SK-N-MC (cell line): ENCODE results near the gene FAM221B.

Source experiments
- DNase-seq: peaks from one replicate; pipeline ENCODE4 v3.0.0-alpha.2; 2011; ENCODE audit warnings: low read depth, low spot score
- H3K27ac ChIP-seq: fragments of 200-600 bp; sonication (generic); 2 replicates; pipeline ENCODE4 v1.5.1; 2016; ENCODE audit warnings: mixed run types
- H3K36me3 ChIP-seq: fragments of 200-600 bp; sonication (generic); 2 replicates; pipeline ENCODE4 v1.6.1; 2017; ENCODE audit warnings: antibody characterized with exemption, low read length, mixed read lengths; ENCODE audit not compliant: insufficient read depth
- H3K4me3 ChIP-seq: fragments of 200-600 bp; sonication (generic); 2 replicates; pipeline ENCODE4 v1.5.1; 2016
- H3K9ac ChIP-seq: fragments of 200-600 bp; sonication (generic); 2 replicates; pipeline ENCODE4 v1.8.0; 2017; ENCODE audit warnings: mixed run types, mixed read lengths; ENCODE audit not compliant: insufficient read length
- H3K9me3 ChIP-seq: fragments of 200-600 bp; sonication (generic); 2 replicates; pipeline ENCODE4 v1.6.1; 2017; ENCODE audit warnings: low read depth, mild to moderate bottlenecking, antibody characterized with exemption, low read length, moderate library complexity, mixed read lengths
- EZH2 ChIP-seq: fragments of 200-600 bp; sonication (generic); IDR thresholded peaks from one replicate; pipeline ENCODE4 v1.6.1; 2017; ENCODE audit warnings: antibody characterized with exemption
- FOXP2 ChIP-seq: optimal IDR thresholded peaks from 2 replicates; pipeline ENCODE3; 2011; ENCODE audit warnings: mild to moderate bottlenecking, moderate library complexity; ENCODE audit not compliant: insufficient read depth; ENCODE audit errors: extremely low read length, control extremely low read depth
- POLR2AphosphoS5 ChIP-seq: IDR thresholded peaks from 2 replicates; pipeline ENCODE4 v1.6.1; 2012; ENCODE audit warnings: mild to moderate bottlenecking, low read depth, low read length, borderline replicate concordance

The FAM221B gene

GRCh38 chr9:35808433-35808832, 20.1 kb downstream of the FAM221B start:
- H3K9ac ChIP-seq: no peak overlapping the region
- H3K27ac ChIP-seq: no peak overlapping the region
- H3K4me3 ChIP-seq: no peak overlapping the region
- no peaks in the 10 kb centered on the region for H3K36me3 ChIP-seq
- TF ChIP-seq POLR2AphosphoS5 (no peak), EZH2 (no peak), FOXP2 (no peak)
- DNase-seq: no peak
- H3K9me3 ChIP-seq: no peaks in the 10 kb centered on the region

GRCh38 chr9:35806101-35806500, 22.4 kb downstream of the FAM221B start:
- no peaks in the 10 kb centered on the region for H3K9me3 ChIP-seq
- no peak overlapping the region for H3K4me3 ChIP-seq
- DNase-seq: no peak
- no peak overlapping the region for H3K27ac ChIP-seq
- no peaks in the 10 kb centered on the region for H3K36me3 ChIP-seq
- no peak overlapping the region for H3K9ac ChIP-seq
- no peak for TF ChIP-seq FOXP2
- no peak for TF ChIP-seq POLR2AphosphoS5
- no peak for TF ChIP-seq EZH2

DNA sequence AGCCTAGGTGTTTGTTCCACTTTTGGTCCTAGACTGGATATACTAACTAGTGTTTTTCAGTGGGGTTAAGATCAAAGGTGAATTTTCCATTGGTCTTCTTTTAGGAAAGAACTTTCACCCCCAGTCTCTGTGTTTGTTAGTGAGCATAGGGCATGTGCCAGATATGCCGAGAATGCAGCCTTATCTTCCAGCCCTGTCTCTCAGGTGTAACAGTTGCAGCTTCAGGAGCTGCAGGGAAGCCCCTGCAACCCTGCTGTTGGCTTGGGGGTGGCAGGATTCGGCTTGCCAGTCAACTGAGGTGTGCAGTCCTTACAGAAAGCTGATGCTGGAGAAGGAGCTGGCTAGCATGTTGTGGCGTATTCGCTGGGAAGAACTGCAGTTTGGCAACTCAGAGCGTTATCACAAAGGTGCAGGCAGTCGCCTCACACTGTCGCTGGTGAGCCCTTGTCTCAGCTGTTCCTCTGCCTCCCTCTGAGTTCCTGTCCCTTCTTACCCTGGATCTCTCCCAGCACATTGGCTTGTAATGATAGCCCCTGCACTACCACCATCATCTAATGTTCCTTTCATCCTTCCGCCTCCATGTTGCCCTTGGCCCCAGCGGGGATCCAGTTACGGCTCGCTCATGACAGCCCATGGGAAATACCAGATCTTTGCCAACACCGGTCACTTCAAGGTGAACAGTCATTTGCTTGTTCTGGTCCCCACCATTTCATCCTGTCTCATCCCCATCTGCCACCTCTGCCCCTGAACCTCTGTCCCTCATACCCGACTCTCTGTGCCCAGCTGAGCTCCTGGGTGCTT, 27.0 kb downstream of the FAM221B start:
- Histone ChIP-seq H3K9me3 (no peaks in the 10 kb centered on the region), H3K9ac (no peak overlapping the region), H3K27ac (no peak overlapping the region), H3K36me3 (no peaks in the 10 kb centered on the region), H3K4me3 (no peak overlapping the region)
- TF ChIP-seq POLR2AphosphoS5 (no peak), EZH2 (no peak), FOXP2 (no peak)
- DNase-seq: no peak

- no peak for DNase-seq
- H3K36me3 ChIP-seq: no peaks in the 10 kb centered on the region
- H3K9me3 ChIP-seq: no peaks in the 10 kb centered on the region
- H3K9ac ChIP-seq: no peak overlapping the region
- no peak overlapping the region for H3K4me3 ChIP-seq
- no peak overlapping the region for H3K27ac ChIP-seq
- TF ChIP-seq EZH2: no peak
Measured at GRCh38 chr9:35800530-35800929, 28.0 kb downstream of the FAM221B start.

GRCh38 chr9:35798658-35799374, 29.7 kb downstream of the FAM221B start:
- no peak overlapping the region for H3K9ac ChIP-seq
- no peaks in the 10 kb centered on the region for H3K36me3 ChIP-seq

DNA sequence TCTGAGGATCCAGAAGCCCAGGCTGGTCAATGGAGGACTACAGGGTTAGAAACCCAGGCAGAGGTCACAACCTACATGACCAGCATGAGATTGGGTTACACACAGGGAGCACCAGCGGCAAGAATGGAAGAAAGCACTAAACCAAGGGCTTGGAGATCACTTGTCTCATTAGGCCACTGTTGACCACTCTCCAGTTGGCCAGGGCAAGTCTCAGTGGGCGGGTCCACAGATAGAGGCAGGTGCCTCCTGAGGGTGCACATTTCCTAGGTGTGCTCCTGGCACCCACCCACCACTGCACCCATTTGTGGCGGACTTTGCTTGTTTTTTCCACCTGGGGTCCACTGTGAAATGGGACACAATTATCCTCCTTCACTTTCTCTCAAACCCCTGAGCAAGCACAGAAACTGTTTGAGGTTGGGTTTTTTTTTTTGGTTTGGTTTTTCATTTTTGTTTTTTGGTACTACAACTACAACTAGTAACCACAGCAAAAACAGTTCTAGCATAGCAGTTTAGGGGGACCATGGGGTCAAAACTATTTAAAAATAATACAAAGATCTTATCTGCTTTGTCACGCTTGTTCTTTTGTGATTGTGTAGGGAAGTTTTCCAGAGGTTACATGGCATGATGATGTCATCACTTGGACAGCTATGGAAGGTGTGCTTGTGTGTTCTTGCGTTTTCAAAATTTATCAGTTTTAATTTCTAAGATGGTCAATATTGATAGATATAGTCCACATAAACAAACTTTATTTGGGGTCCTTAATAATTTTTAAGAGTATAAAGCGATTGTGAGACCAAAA, 31.0 kb downstream of the FAM221B start:
- Histone ChIP-seq H3K36me3 (no peaks in the 10 kb centered on the region), H3K27ac (no peak overlapping the region), H3K9ac (no peak overlapping the region), H3K9me3 (no peaks in the 10 kb centered on the region), H3K4me3 (no peak overlapping the region)
- DNase-seq: no peak
- no peak for TF ChIP-seq FOXP2
- no peak for TF ChIP-seq POLR2AphosphoS5
- no peak for TF ChIP-seq EZH2

More at GRCh38 chr9:35798658-35799374, 29.7 kb downstream of the FAM221B start:
- no peak overlapping the region for H3K4me3 ChIP-seq
- no peak for DNase-seq
- H3K27ac ChIP-seq: no peak overlapping the region
- TF ChIP-seq EZH2 (no peak), POLR2AphosphoS5 (no peak), FOXP2 (no peak)
- H3K9me3 ChIP-seq: no peaks in the 10 kb centered on the region

GRCh38 chr9:35795695-35796094, 32.8 kb downstream of the FAM221B start:
- no peak for TF ChIP-seq FOXP2
- no peak for TF ChIP-seq EZH2
- no peak for TF ChIP-seq POLR2AphosphoS5
- H3K9me3 ChIP-seq: no peaks in the 10 kb centered on the region
- H3K36me3 ChIP-seq: no peaks in the 10 kb centered on the region
- H3K27ac ChIP-seq: no peak overlapping the region
- H3K9ac ChIP-seq: no peak overlapping the region
- no peak overlapping the region for H3K4me3 ChIP-seq
- no peak for DNase-seq

- DNase-seq: no peak
- no peak overlapping the region for H3K9ac ChIP-seq
- no peak overlapping the region for H3K27ac ChIP-seq
- TF ChIP-seq FOXP2: no peak
- no peak for TF ChIP-seq POLR2AphosphoS5
- TF ChIP-seq EZH2: no peak
- no peak overlapping the region for H3K4me3 ChIP-seq
- H3K9me3 ChIP-seq: no peaks in the 10 kb centered on the region
- no peaks in the 10 kb centered on the region for H3K36me3 ChIP-seq
Measured at GRCh38 chr9:35793461-35793860, 35.1 kb downstream of the FAM221B start.
